Measurements from ENCODE around the gene USP7. TPM values are rescaled to one million over a fixed set of nuclear protein-coding genes. Genes with fewer than 3 reads are reported as not detected.

Gene USP7
- total RNA-seq, 1 experiment from 2014 or later, result 228 TPM

- Histone ChIP-seq H3K9me3 (ENCODE audit: low read depth, low read length, poor library complexity, severe bottlenecking) (no peaks in the 10 kb centered on the region), H3K27ac (ENCODE audit: low read depth, low read length, poor library complexity, severe bottlenecking) (peak overlapping the region; percentile 60), H3K36me3 (ENCODE audit: insufficient read depth, low read length, poor library complexity, severe bottlenecking) (peaks cover 10% of the 10 kb centered on the region), H3K4me1 (ENCODE audit: insufficient read depth, low read length, poor library complexity, severe bottlenecking) (peaks cover 43% of the 10 kb centered on the region), H3K4me3 (ENCODE audit: low read depth, low read length, poor library complexity, severe bottlenecking) (peak overlapping the region; percentile 90), H3K27me3 (replicated peaks; ENCODE audit: insufficient read depth, low read depth, low read length, poor library complexity) (no peaks in the 10 kb centered on the region)
- peak; percentile 59 for DNase-seq (ENCODE audit: low spot score)
- POLR2A ChIA-PET (ENCODE audit: low non-redundant PET), result interaction anchor here (0.6 kb wide), 2 partner anchors 22 to 222 kb away, joined by 3 to 4 read pairs; partner anchors contain the start of gene HAPSTR1
- no TSS peak for BruUV-seq (replicated peaks)
- CTCF ChIA-PET, result interaction anchor here (0.6 to 1.1 kb wide), 3 partner anchors 10 to 140 kb away, joined by 3 to 9 read pairs (median 7); no protein-coding TSS in a partner anchor
- intact Hi-C loops (cut with micrococcal nuclease; ENCODE audit: unreplicated experiment), result loop anchor here (2.0 to 5.0 kb wide), 3 partner anchors 72 to 293 kb away; partner anchors contain the start of genes PMM2 and TMEM186
- no peak for TF ChIP-seq EZH2 (IDR thresholded peaks at IDR 0.05; ENCODE audit: borderline replicate concordance, low read depth, low read length, poor library complexity, severe bottlenecking)
- no peak for TF ChIP-seq CTCF (conservative IDR thresholded peaks at IDR 0.05; ENCODE audit: low read depth, low read length)
Measured at GRCh38 chr16:8869212-8869987, 94.3 kb downstream of the USP7 start.

GRCh38 chr16:8868416-8869211, 95.1 kb downstream of the USP7 start, which contains the start of gene CARHSP1:
Gene CARHSP1, minus strand, starts transcription at chr16:8869006. Its CDS starts 9,678 bp downstream, at chr16:8859328.
- Histone ChIP-seq H3K4me1 (ENCODE audit: insufficient read depth, low read length, poor library complexity, severe bottlenecking) (peaks cover 49% of the 10 kb centered on the region), H3K4me3 (ENCODE audit: low read depth, low read length, poor library complexity, severe bottlenecking) (peak within 1 kb of the TSS; percentile 90), H3K9me3 (ENCODE audit: low read depth, low read length, poor library complexity, severe bottlenecking) (no peaks in the 10 kb centered on the region), H3K27me3 (replicated peaks; ENCODE audit: insufficient read depth, low read depth, low read length, poor library complexity) (no peaks in the 10 kb centered on the region), H3K27ac (ENCODE audit: low read depth, low read length, poor library complexity, severe bottlenecking) (peak within 1 kb of the TSS; percentile 96), H3K36me3 (ENCODE audit: insufficient read depth, low read length, poor library complexity, severe bottlenecking) (peaks cover 18% of the 10 kb centered on the region)
- intact Hi-C loops (cut with micrococcal nuclease; ENCODE audit: unreplicated experiment), result loop anchor here (2.0 to 5.0 kb wide), 3 partner anchors 71 to 292 kb away; partner anchors contain the start of genes PMM2 and TMEM186
- ChIA-PET POLR2A (ENCODE audit: low non-redundant PET) (interaction anchor here (0.6 kb wide), 2 partner anchors 23 to 222 kb away, joined by 3 to 4 read pairs; partner anchors contain the start of gene HAPSTR1), CTCF (interaction anchor here (0.6 to 1.1 kb wide), 4 partner anchors 10 to 140 kb away, joined by 3 to 9 read pairs (median 5); no protein-coding TSS in a partner anchor)
- peak; percentile 97 for DNase-seq (ENCODE audit: low spot score)
- no TSS peak for BruUV-seq (replicated peaks)
- TF ChIP-seq EZH2 (IDR thresholded peaks at IDR 0.05; ENCODE audit: borderline replicate concordance, low read depth, low read length, poor library complexity, severe bottlenecking), result no peak
- no peak for TF ChIP-seq CTCF (conservative IDR thresholded peaks at IDR 0.05; ENCODE audit: low read depth, low read length)

- Histone ChIP-seq H3K36me3 (ENCODE audit: insufficient read depth, low read length, poor library complexity, severe bottlenecking) (peaks cover 23% of the 10 kb centered on the region), H3K9me3 (ENCODE audit: low read depth, low read length, poor library complexity, severe bottlenecking) (no peaks in the 10 kb centered on the region), H3K27ac (ENCODE audit: low read depth, low read length, poor library complexity, severe bottlenecking) (peak overlapping the region; percentile 96), H3K27me3 (replicated peaks; ENCODE audit: insufficient read depth, low read depth, low read length, poor library complexity) (no peaks in the 10 kb centered on the region), H3K4me3 (ENCODE audit: low read depth, low read length, poor library complexity, severe bottlenecking) (peak overlapping the region; percentile 90), H3K4me1 (ENCODE audit: insufficient read depth, low read length, poor library complexity, severe bottlenecking) (peaks cover 49% of the 10 kb centered on the region)
- DNase-seq (ENCODE audit: low spot score), result no peak
- TF ChIP-seq EZH2 (IDR thresholded peaks at IDR 0.05; ENCODE audit: borderline replicate concordance, low read depth, low read length, poor library complexity, severe bottlenecking), result no peak
- no peak for TF ChIP-seq CTCF (conservative IDR thresholded peaks at IDR 0.05; ENCODE audit: low read depth, low read length)
- BruUV-seq (replicated peaks), result TSS peak; percentile 74
- ChIA-PET CTCF (no interaction called here), POLR2A (ENCODE audit: low non-redundant PET) (no interaction called here)
- intact Hi-C loops (cut with micrococcal nuclease; ENCODE audit: unreplicated experiment), result loop anchor here (2.0 to 5.0 kb wide), 3 partner anchors 71 to 291 kb away; partner anchors contain the start of genes PMM2 and TMEM186
Measured at GRCh38 chr16:8867932-8868415, 95.7 kb downstream of the USP7 start.
